Amniotic epithelial cell (primary cell): ENCODE data around the gene VMP1.
A peak's percentile ranks its signal among the peaks of the same experiment; 100 is the strongest.
"Not testable (repeated sequence)": the region's sequence is repeated elsewhere in the genome, so short reads cannot be mapped to it uniquely, and the experiment has no call there.

ENCODE experiments used
- DNase-seq: peaks from one replicate; pipeline ENCODE4 v3.0.0-alpha.2; 2010; ENCODE audit warnings: low read depth

VMP1 gene

DNA sequence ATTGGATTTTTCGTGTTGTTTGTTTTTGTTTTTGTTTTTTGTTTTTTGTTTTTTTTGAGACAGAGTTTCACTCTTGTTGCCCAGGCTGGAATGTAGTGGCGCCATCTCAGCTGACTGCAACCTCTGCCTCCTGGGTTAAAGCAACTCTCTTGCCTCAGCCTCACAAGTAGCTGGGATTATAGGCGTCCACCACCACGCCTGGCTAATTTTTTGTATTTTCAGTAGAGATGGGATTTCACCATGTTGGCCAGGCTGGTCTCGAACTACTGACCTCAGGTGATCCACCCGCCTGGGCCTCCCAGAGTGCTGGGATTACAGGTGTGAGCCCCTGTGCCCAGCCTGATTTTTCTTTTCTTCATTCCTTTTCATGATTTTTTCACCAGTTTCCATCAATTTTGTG is 73.1 kb downstream of the VMP1 start:
- not testable (repeated sequence) for DNase-seq

- peak; percentile 90 for DNase-seq
Measured at GRCh38 chr17:59783221-59784047, 76.0 kb downstream of the VMP1 start.

- peak; percentile 69 for DNase-seq
Measured at GRCh38 chr17:59785091-59785799, 77.8 kb downstream of the VMP1 start.

DNA sequence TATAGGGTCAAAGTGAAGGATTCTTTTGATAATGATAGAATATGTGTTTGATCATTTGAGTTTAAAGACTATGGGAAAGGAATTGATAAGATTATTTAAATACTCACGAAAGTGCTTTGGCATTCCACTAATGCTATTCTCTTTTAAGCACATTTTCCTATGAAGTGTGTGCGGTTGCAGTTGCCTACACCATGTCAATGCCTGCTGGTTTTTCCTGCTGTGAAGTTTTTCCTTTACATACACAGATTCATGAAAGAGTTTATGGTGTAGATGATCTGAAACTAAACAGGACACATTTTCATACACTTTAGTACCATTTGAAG is 78.7 kb downstream of the VMP1 start:
- no peak for DNase-seq

GRCh38 chr17:59786536-59787319 is 79.3 kb downstream of the VMP1 start:
- DNase-seq = peak; percentile 100

DNA sequence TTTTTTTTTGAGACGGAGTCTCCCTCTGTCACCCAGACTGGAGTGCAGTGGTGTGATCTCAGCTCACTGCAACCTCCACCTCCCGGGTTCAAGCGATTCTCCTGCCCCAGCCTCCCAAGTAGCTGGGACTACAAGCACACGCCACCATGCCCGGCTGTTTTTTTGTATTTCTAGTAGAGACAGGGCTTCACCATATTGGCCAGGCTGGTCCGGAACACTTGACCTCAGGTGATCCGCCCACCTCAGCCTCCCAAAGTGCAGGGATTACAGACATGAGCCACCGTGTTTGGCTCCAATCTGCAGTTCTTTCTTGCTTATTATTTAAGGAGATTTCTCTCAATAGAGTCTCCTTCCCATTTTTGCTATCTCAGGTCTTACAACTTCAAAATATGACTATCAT is 82.4 kb downstream of the VMP1 start:
- not testable (repeated sequence) for DNase-seq

- DNase-seq = not testable (repeated sequence)
Measured at GRCh38 chr17:59790418-59790817, 83.0 kb downstream of the VMP1 start.

- DNase-seq = peak; percentile 87
Measured at GRCh38 chr17:59790910-59791309, 83.5 kb downstream of the VMP1 start.

GRCh38 chr17:59791603-59792457 is 84.4 kb downstream of the VMP1 start:
- peak; percentile 75 for DNase-seq

DNA sequence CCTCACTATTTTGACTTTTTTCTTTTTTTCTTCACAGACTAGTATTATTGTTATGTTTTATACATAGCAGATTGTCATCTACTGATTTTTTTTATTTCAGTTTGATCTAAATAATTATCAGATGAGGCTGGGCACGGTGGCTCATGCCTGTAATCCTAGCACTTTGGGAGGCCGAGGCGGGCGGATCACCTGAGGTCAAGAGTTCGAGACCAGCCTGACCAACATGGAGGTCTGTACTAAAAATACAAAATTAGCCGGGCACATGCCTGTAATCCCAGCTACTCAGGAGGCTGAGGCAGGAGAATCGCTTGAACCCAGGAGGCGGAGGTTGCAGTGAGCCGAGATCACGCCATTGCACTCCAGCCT is 85.0 kb downstream of the VMP1 start:
- not testable (repeated sequence) for DNase-seq

DNA sequence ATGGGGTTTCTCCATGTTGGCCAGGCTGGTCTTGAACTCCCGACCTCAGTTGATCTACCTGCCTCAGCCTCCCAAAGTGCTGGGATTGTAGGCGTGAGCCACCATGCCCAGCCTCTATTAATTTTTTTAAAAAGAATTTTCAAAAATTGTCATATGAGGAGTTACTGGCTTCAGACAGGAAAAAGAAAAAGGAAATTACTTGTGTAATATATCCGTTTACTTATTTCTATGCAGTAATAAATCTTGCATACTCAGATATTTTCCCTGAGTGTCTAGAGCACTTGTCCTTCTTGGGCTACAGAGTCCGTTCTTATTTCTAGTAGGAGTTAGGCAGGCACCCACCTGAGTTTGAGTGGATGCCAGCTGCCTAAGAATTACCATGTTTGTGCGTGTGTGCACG is 85.8 kb downstream of the VMP1 start:
- DNase-seq = no peak

DNA sequence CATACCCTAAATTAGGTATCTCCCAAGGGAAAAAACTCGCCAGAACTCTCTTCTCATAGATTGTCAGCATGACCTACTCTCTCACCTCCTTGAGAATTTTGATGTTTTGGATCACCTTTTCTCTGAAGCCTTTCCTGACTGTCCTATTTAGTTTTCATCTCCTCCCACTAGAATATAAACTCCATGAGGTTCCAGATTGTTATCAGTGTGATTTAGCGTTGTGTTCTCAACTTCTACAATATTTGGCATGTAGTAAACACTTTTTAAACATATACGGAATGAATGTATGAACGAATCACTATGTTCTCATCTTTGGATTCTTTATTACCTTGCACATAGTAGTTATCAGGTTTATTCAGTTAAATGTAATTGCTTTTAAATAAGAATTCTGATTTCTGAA is 88.7 kb downstream of the VMP1 start:
- DNase-seq = no peak

DNA sequence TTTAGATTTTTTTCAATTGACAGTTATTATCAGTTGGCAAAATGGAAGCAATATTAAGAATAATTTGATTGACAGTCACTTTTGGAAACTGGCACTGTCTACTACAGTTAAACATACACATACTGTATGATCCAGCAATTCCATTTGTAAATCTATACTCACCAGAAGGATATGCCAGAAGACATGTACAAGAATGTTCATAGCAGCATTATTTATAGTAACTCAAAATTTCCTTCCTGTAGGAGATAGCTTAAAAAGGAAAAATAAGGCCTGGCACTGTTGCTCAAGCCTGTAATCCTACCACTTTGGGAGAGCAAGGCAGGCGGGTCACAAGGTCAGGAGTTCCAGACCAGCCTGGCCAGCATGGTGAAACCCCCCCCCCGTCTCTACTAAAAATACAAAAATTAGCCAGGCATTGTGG is 89.3 kb downstream of the VMP1 start:
- peak; percentile 57 for DNase-seq

- no peak for DNase-seq
Measured at GRCh38 chr17:59798111-59798510, 90.7 kb downstream of the VMP1 start.

DNA sequence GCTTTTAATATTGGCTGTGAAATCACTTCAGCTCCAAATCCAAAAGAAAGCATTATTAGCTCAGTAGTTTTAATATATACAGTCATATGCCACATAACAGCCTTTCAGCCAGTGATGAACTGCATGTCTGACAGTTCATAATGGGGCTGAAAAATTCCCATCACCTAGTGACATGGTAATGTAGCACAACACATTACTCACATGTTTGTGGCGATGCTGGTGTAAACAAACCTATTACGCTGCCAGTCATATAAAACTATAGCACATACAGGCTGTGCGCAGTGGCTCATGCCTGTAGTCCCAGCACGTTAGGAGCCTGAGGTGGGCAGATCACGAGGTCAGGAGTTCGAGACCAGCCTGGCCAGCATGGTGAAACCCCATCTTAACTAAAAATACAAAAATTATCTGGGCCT is 93.1 kb downstream of the VMP1 start:
- peak; percentile 76 for DNase-seq

DNA sequence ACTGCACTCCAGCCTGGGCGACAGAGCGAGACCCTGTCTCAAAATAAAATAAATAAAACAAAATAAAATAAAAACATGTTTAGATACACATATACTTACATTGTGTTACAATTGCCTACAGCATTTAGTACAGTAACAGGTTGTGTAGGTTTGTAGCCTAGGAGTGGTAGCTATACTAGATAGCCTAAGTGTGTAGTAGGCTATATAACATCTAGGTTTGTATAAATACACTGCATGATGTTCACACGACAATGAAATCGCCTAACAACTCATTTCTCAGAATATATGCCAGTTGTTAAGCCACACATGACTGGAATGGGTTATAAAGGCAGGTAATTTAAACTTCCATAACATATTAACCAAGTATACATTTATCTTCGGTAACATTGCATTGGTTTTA is 94.7 kb downstream of the VMP1 start:
- no peak for DNase-seq

- DNase-seq = peak; percentile 66
Measured at GRCh38 chr17:59804901-59805465, 97.5 kb downstream of the VMP1 start.

DNA sequence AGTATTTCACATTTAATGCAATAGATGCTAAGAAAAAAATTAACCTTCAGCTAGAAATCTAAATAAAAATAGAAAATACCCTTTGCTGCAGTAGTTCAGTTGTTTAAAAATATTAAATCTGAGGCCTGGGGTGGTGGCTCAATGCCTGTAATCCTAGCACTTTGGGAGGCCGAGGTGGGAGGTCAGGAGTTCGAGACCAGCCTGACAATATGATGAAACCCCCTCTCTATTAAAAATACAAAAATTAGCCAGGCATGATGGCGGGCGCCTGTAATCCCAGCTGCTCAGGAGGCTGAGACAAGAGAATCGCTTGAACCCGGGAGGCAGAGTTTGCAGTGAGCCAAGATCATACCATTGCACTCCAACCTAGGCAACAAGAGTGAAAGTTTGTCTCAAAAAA is 98.9 kb downstream of the VMP1 start:
- DNase-seq = not testable (repeated sequence)

GRCh38 chr17:59807892-59808509 is 100.5 kb downstream of the VMP1 start:
- DNase-seq = peak; percentile 44

- peak; percentile 68 for DNase-seq
Measured at GRCh38 chr17:59810894-59811153, 103.4 kb downstream of the VMP1 start.

GRCh38 chr17:59811209-59811608 is 103.8 kb downstream of the VMP1 start:
- DNase-seq = peak; percentile 37
